ENCODE data around the gene SPCS3. TPM values are rescaled to one million over a fixed set of nuclear protein-coding genes. Genes with fewer than 3 reads are reported as not detected.
"Not testable (repeated sequence)": the region's sequence is repeated elsewhere in the genome, so short reads cannot be mapped to it uniquely, and the experiment has no call there.

Gene SPCS3
- total RNA-seq, 2 experiments from 2014 or later: 154 to 169 TPM

DNA sequence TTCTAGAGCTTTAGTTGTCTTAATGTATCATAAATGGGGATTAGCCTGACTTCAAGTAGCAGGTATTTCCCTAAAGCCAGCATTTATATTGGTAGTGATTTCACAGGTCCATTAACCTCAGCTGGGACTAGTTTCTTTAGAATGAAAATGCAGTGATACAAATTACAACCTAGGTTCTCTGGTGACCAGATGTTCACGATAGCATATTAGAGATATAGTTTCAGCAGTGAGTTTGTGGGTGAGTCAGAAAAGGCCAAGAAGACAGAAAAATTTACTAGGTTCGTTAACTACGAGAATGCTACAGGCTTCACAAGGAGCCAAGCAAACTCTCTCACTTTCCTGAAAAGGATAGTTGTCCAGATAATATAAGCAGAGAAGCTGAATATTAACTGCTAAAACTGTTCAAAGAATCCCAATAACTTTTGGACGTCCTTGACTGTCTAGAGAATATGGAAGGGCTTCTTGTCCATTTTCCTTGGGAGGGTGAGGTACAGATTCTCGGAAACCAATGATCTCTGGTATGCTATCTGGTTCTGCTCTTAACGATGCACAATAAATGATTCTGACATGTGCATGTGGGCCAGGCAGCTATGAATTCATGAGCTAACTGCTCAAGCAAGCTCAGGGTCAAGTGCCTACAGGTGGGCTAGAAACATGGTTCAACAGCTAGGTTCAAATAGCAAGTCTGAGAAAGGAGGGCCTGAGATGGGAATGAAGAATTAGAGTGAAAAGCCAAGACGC lies 6.0 kb upstream of the SPCS3 start:
- Mint-ChIP-seq H3K27me3 (peaks cover 5% of the 10 kb centered on the region), H3K27ac (no peak overlapping the region), H3K4me3 (no peak overlapping the region), H3K4me1 (peaks cover 8% of the 10 kb centered on the region), H3K9me3 (ENCODE audit: low read depth) (no peaks in the 10 kb centered on the region), H3K36me3 (peaks cover 1% of the 10 kb centered on the region)
- CTCF ChIA-PET: no interaction called here
- ATAC-seq: no peak
- no peak for DNase-seq

DNA sequence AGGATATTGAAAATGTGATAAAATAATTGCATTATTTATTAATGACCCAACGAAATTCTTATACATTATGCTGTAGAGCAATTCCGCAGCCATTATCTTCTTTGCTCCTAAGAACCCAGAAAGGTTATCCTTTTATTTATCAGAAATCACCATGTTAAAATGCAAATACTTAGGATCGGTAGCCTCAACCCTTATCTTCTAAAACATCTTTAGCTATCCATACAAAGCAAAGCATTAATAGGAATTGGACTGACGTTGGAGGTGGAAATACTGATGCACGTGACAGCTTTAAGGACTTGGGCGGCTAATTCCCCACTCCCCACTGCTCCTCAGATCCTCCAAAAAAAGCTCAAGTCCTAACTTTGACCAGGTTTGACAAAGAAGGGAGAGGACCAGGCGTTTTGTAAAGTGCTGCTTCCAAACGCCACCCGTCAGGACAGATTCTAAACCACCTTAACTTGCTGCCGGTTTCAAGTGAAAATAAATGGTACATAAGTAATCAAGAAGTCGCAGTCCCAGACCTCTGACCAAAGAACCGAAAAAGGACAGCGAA lies 539 bp upstream of the SPCS3 start:
- Mint-ChIP-seq H3K4me1 (peaks cover 30% of the 10 kb centered on the region), H3K9me3 (ENCODE audit: low read depth) (no peaks in the 10 kb centered on the region), H3K36me3 (peaks cover 19% of the 10 kb centered on the region), H3K4me3 (peak overlapping the region; percentile 97), H3K27me3 (no peaks in the 10 kb centered on the region), H3K27ac (peak overlapping the region; percentile 92)
- CTCF ChIA-PET: interaction anchor here (0.9 kb wide), 1 partner anchor 16 kb away, joined by 3 read pairs; no protein-coding TSS in a partner anchor
- ATAC-seq: no peak
- no peak for DNase-seq

DNA sequence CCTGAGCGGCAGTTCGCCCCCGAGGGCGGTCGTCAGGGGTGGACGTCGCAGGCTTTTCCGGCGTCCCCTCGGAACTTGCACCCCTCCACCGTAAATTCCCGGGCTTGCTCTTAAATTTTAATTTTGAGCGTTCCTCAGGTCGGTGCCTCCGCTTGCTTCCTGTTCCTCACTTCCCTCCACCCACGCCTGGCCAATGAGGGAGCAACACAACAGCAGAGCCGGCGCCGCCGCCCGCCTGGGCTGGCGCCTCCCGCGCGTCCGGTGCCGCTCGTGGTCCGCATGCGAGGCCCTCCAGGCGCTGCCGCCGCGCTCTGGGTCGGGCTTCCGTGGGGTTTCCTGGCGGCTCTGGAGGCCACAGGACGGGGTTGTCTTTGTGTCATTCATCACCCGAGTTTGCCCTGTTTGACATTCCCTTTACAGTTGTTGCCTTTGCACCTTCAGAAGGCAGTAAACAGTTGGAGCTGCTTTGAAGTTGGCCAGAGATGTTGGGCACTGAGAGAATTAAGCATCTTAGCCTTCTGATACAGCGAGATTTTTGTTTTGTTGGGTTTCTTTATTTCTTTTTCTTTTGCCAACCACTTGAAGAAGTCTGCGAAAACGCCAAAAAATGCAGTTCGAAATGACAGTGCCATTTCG lies 692 bp downstream of the SPCS3 start:
- ATAC-seq (peak; percentile 84), DNase-seq (peak; percentile 92)
- Mint-ChIP-seq H3K4me3 (peak overlapping the region; percentile 97), H3K36me3 (peaks cover 23% of the 10 kb centered on the region), H3K9me3 (ENCODE audit: low read depth) (no peaks in the 10 kb centered on the region), H3K27ac (peak overlapping the region; percentile 95), H3K27me3 (no peaks in the 10 kb centered on the region), H3K4me1 (peaks cover 34% of the 10 kb centered on the region)
- CTCF ChIA-PET: interaction anchor here (1.7 kb wide), 1 partner anchor 20 kb away, joined by 4 read pairs; no protein-coding TSS in a partner anchor

DNA sequence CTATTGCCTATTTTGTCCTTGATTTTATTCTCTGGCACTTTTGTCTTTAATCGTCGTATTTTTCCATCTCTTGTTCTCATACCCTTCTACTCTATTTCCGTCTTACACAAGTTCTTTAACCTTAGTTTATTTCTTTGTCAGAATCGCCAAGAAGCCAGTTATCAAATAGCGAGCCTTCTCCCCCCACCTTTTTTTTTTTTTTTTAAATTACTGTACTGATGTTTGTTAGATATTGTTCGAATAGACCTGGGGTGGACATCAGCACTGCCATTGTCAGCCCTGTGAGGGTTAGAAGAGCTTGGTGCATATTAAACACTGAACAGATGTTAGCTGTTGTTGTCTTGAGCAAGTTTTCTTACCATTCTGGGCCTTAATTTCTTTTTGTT lies 1.2 kb downstream of the SPCS3 start:
- ATAC-seq (no peak), DNase-seq (no peak)
- CTCF ChIA-PET: interaction anchor here (1.7 kb wide), 1 partner anchor 20 kb away, joined by 4 read pairs; no protein-coding TSS in a partner anchor
- Mint-ChIP-seq H3K27ac (peak overlapping the region; percentile 95), H3K27me3 (no peaks in the 10 kb centered on the region), H3K9me3 (ENCODE audit: low read depth) (no peaks in the 10 kb centered on the region), H3K4me3 (peak overlapping the region; percentile 97), H3K4me1 (peaks cover 34% of the 10 kb centered on the region), H3K36me3 (peaks cover 23% of the 10 kb centered on the region)

DNA sequence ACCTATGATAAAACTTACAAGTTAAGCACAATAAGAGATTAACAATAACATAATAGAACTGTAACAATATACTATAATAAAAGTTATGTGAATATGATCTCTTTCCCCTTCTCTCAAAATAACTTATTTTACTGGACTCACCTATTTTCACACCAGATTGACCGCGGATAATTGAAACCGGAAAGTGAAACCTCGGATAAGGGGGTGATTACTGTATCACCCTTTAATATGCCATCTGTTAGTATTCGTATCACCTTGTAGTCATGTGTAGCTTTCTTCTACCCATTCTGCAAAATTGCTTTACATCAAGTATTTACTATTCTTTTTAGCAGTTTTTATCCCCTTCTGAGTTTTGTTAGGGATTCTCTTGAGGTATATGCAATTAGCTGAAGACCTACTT lies 1.8 kb downstream of the SPCS3 start:
- Mint-ChIP-seq H3K27ac (peak overlapping the region; percentile 95), H3K27me3 (no peaks in the 10 kb centered on the region), H3K36me3 (peaks cover 23% of the 10 kb centered on the region), H3K4me3 (peak overlapping the region; percentile 97), H3K4me1 (peaks cover 34% of the 10 kb centered on the region), H3K9me3 (ENCODE audit: low read depth) (no peaks in the 10 kb centered on the region)
- CTCF ChIA-PET: interaction anchor here (1.7 kb wide), 1 partner anchor 19 kb away, joined by 4 read pairs; no protein-coding TSS in a partner anchor
- ATAC-seq (no peak), DNase-seq (no peak)

DNA sequence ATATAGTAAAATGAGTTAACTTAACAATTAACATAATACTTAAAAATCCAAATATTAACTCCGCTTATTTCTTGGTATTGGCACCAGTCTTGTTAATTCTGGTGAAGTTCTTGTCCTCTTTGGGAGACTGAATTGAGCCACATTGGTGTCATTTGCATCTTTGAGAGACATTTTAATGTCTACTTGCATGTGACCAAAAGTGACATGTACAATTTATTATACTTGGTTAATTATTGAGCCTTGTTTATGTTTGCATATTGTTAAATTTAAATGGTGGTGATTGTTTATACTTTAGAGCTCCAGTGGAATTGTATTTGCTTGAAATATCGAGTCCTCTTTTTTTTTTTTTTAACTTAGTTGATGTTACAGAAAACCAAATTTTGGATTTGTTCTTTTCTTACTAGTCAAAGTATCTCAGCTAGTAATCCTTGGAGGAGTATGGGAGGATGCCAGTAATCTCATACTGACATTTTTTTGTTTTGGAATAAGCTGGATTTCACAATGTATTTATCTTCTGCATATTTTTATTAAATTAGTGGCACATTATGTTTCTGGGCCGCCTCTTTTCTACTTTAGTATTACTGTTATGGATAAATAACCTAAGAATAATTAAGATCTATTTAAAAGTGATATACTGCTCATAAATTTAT lies 3.9 kb downstream of the SPCS3 start:
- CTCF ChIA-PET: interaction anchor here (0.7 kb wide), 1 partner anchor 17 kb away, joined by 3 read pairs; no protein-coding TSS in a partner anchor
- H3K27ac Mint-ChIP-seq: no peak overlapping the region
- H3K9me3 Mint-ChIP-seq (ENCODE audit: low read depth): no peaks in the 10 kb centered on the region
- H3K4me1 Mint-ChIP-seq: peaks cover 29% of the 10 kb centered on the region
- no peak overlapping the region for H3K4me3 Mint-ChIP-seq
- DNase-seq (no peak), ATAC-seq (no peak)
- peaks cover 35% of the 10 kb centered on the region for H3K36me3 Mint-ChIP-seq
- no peaks in the 10 kb centered on the region for H3K27me3 Mint-ChIP-seq

DNA sequence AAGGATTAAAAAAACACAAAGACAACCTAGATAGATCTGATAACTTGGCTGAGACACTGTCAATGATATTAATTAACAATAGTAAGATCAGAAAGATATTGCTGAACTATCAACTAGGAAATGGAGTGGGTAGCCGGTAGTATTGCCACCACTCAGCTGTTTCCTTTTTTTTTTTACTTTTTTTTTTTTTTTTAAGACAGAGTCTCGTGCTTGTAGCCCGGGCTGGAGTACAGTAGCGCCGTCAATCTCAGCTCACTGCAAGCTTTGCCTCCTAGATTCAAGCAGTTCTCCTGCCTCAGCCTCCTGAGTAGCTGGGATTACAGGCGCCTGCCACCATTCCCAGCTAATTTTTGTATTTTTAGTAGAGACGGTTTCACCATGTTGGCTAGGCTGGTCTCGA lies 5.1 kb downstream of the SPCS3 start:
- not testable (repeated sequence) for ATAC-seq; H3K4me3 Mint-ChIP-seq; H3K27ac Mint-ChIP-seq; DNase-seq; H3K9me3 Mint-ChIP-seq (ENCODE audit: low read depth); H3K27me3 Mint-ChIP-seq
- CTCF ChIA-PET: interaction anchor here (1.2 kb wide), 1 partner anchor 22 kb away, joined by 3 read pairs; no protein-coding TSS in a partner anchor
- Mint-ChIP-seq H3K36me3 (peaks cover 40% of the 10 kb centered on the region), H3K4me1 (peaks cover 26% of the 10 kb centered on the region)

DNA sequence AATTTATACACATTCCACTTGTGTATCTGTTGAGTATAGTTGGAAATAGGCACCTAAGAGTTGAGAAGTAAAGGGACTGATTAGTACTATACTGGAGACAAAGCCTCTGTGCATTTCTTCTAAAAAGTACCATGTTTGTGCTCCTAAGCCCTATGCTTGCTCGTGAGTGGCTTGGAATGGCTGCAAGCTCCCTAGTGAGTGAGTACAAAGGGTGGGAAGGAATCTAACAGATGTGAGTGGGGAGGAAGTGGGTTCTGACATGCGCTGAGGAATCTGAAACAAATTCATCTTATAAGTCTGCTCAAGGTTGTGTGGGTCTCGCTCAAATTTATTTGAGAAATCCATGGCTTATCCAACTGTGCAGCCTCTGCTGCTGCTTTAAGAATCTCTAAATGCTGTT lies 13.3 kb downstream of the SPCS3 start:
- Mint-ChIP-seq H3K4me1 (peaks cover 11% of the 10 kb centered on the region), H3K27ac (no peak overlapping the region), H3K27me3 (no peaks in the 10 kb centered on the region), H3K9me3 (ENCODE audit: low read depth) (no peaks in the 10 kb centered on the region), H3K36me3 (peaks cover 39% of the 10 kb centered on the region), H3K4me3 (no peak overlapping the region)
- CTCF ChIA-PET: no interaction called here
- DNase-seq: no peak
- ATAC-seq: no peak

DNA sequence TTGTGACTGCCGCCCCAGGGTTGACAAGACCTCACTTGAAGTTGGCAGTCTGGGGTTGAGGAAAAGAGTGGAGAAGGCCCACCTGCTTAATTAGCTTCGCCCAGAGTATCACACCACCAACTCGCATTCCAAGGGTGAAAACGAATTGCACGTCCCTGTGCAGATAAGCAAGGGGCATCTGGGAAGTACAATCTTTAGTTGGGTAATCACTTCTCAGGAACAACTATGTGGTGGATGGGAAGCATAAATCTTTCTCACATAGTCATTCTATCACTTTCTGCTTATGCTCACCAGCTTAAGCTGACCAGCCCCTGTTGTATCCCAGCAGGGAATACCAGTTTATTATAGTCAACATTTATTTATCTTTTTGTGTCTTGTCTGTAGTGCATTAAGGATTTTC lies 14.3 kb downstream of the SPCS3 start:
- CTCF ChIA-PET: no interaction called here
- Mint-ChIP-seq H3K9me3 (ENCODE audit: low read depth) (no peaks in the 10 kb centered on the region), H3K4me1 (peaks cover 11% of the 10 kb centered on the region), H3K27me3 (no peaks in the 10 kb centered on the region), H3K36me3 (peaks cover 37% of the 10 kb centered on the region), H3K4me3 (no peak overlapping the region), H3K27ac (no peak overlapping the region)
- DNase-seq (no peak), ATAC-seq (no peak)

DNA sequence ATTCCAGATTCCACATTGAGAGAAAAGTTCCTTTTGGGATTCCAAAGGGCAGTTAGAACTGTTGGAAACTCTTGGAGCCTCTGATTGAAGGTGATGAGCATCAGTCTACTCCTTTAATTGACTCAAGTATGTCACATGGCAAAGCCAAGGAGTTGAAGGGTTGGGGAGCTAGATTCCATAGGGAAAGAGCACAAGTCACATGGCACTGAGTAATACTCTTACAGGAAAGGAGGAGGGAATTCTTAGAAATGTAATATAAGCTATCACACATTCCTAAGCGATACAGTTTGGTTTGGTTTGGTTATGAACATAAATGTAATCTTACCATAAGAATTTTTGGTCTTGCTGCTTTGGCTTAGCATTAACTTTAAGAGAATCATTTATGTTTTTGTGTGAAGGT lies 15.7 kb downstream of the SPCS3 start:
- DNase-seq: no peak
- H3K27me3 Mint-ChIP-seq: no peaks in the 10 kb centered on the region
- CTCF ChIA-PET: interaction anchor here (1.3 kb wide), 1 partner anchor 16 kb away, joined by 3 read pairs; the partner anchor contains the start of gene SPCS3
- H3K4me1 Mint-ChIP-seq: peaks cover 9% of the 10 kb centered on the region
- H3K36me3 Mint-ChIP-seq: peaks cover 27% of the 10 kb centered on the region
- H3K9me3 Mint-ChIP-seq (ENCODE audit: low read depth): no peaks in the 10 kb centered on the region
- no peak overlapping the region for H3K4me3 Mint-ChIP-seq
- ATAC-seq: no peak
- H3K27ac Mint-ChIP-seq: no peak overlapping the region

DNA sequence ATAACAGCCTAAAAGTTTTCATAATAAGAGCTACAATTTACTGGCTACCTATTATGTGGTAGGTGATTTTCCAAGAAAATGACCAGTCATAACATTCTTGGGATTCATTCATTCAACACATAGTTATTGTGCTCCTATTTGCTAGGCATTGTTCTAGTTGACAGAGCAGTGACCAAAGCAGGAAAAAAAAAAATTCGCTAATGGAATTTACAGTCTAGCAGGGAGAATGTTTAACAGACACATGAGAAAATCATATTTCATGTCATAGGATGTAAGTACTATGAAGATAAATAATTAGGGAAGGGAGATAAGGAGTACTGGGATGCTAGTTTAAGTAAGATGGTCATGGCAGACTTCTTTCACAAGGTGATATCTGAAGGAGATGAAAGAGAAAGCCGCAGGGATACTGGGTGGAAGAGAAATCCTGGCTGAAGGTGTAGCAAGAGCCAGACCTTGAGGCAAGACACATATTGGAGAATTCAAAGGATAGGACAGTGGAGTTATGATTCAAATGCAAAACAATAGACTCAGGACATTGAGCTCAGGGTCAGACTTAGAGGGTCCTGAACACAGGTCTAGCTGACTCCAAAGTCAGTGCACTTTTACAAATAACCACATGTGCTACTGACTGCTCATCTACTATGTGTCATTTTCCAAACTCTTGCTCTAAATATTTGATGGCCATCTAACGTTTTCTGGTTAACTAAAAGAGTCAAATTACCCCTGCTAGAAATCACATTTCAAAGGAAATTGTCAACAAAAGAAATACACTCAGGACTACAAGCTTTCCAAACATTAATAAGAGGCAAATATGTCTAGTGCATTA lies 20.4 kb downstream of the SPCS3 start:
- CTCF ChIA-PET: interaction anchor here (0.8 to 1.9 kb wide), 10 partner anchors 9 to 396 kb away, joined by 3 to 11 read pairs (median 4); no protein-coding TSS in a partner anchor
- peaks cover 9% of the 10 kb centered on the region for H3K9me3 Mint-ChIP-seq (ENCODE audit: low read depth)
- peaks cover 16% of the 10 kb centered on the region for H3K36me3 Mint-ChIP-seq
- H3K27ac Mint-ChIP-seq: no peak overlapping the region
- H3K4me3 Mint-ChIP-seq: no peak overlapping the region
- no peaks in the 10 kb centered on the region for H3K27me3 Mint-ChIP-seq
- ATAC-seq (no peak), DNase-seq (no peak)
- H3K4me1 Mint-ChIP-seq: peaks cover 2% of the 10 kb centered on the region

DNA sequence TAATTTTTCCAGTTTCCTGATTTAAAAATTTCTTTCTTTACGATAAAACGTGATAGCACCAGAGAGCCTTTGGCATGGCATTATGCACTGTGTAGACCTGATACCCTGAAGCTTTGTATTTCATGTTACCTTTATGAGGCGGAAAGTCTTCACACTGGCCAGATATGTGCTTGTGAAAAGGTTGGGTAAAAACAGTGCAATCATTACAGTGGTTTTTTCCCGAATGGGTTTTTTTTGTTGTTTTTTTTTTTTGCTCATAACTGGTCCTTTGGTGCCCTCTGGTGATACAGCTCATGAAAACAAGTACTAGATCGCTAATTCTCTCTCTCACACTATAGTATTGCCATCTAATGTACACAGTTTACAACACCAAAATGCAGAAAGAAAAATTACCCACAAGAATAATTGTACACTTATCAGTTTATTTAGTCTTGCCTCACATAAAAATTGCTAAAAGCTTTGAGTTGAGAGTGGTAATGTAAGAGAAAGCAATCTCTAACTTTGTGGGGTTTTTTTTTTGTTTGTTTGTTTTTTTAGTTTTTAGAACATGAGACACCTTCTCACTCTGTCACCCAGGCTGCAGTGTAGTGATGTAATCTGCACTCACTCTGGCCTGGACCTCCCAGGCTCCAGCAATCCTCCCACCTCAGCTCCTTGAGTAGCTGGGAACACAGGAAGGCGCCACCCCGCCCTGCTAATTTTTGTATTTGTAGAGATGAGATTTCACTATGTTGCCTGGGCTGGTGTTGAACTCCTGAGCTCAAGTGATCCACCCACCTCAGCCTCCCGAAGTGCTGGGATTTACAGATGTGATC lies 21.3 kb downstream of the SPCS3 start:
- Mint-ChIP-seq H3K4me3 (no peak overlapping the region), H3K27me3 (no peaks in the 10 kb centered on the region), H3K36me3 (peaks cover 13% of the 10 kb centered on the region), H3K4me1 (peaks cover 2% of the 10 kb centered on the region), H3K27ac (no peak overlapping the region), H3K9me3 (ENCODE audit: low read depth) (peaks cover 10% of the 10 kb centered on the region)
- ATAC-seq (no peak), DNase-seq (no peak)
- CTCF ChIA-PET: interaction anchor here (0.8 to 1.9 kb wide), 11 partner anchors 9 to 397 kb away, joined by 3 to 11 read pairs (median 4); no protein-coding TSS in a partner anchor
